Mucosa of gallbladder (tissue), 1 donor: Measurements from ENCODE around the gene KMO. TPM values are rescaled to one million over a fixed set of nuclear protein-coding genes. Genes with fewer than 3 reads are reported as not detected.

Source experiments
- DNase-seq: peaks from one replicate; pipeline ENCODE4 v3.0.0-alpha.2; 2020; ENCODE audit warnings: low spot score
- total RNA-seq: library from RNA; stranded (reverse); gene quantifications from one replicate; pipeline ENCODE4 v1.2.1, GENCODE V29; 2021
- donor health status: DM: no; HTN: no; CAD: no.

The KMO gene
- total RNA-seq = 0.83 TPM

- DNase-seq = no peak
Measured at GRCh38 chr1:241532162-241532531, at the start of gene KMO. Gene KMO, plus strand, starts transcription at chr1:241532378. Its CDS starts 67 bp downstream, at chr1:241532445.

GRCh38 chr1:241482761-241483250, 49.4 kb upstream of the KMO start:
- no peak for DNase-seq

- no peak for DNase-seq
Measured at GRCh38 chr1:241485145-241485544, 47.0 kb upstream of the KMO start.

GRCh38 chr1:241485554-241485992, 46.6 kb upstream of the KMO start:
- no peak for DNase-seq

- no peak for DNase-seq
Measured at GRCh38 chr1:241488739-241489138, 43.4 kb upstream of the KMO start.

GRCh38 chr1:241495741-241496140, 36.4 kb upstream of the KMO start:
- no peak for DNase-seq

- DNase-seq = no peak
Measured at GRCh38 chr1:241499910-241500309, 32.3 kb upstream of the KMO start.

- DNase-seq = no peak
Measured at GRCh38 chr1:241503444-241503843, 28.7 kb upstream of the KMO start.

GRCh38 chr1:241507189-241507863, 24.9 kb upstream of the KMO start:
- no peak for DNase-seq

- no peak for DNase-seq
Measured at GRCh38 chr1:241513378-241513777, 18.8 kb upstream of the KMO start.

- no peak for DNase-seq
Measured at GRCh38 chr1:241518476-241519307, 13.5 kb upstream of the KMO start.

GRCh38 chr1:241519308-241520079, 12.7 kb upstream of the KMO start, which contains the start of gene FH:
Gene FH, minus strand, starts transcription at chr1:241519755. Its CDS starts 33 bp downstream, at chr1:241519722.
- DNase-seq = peak; percentile 97

GRCh38 chr1:241520080-241520465, 12.1 kb upstream of the KMO start:
- DNase-seq = no peak

- DNase-seq = no peak
Measured at GRCh38 chr1:241521718-241522117, 10.5 kb upstream of the KMO start.

GRCh38 chr1:241525026-241525425, 7.2 kb upstream of the KMO start:
- DNase-seq = no peak

- no peak for DNase-seq
Measured at GRCh38 chr1:241527146-241527545, 5.0 kb upstream of the KMO start.

GRCh38 chr1:241531195-241532161, 700 bp upstream of the KMO start:
- DNase-seq = no peak

- no peak for DNase-seq
Measured at GRCh38 chr1:241532864-241533263, 686 bp downstream of the KMO start.

- no peak for DNase-seq
Measured at GRCh38 chr1:241533326-241534115, 1.3 kb downstream of the KMO start.

- no peak for DNase-seq
Measured at GRCh38 chr1:241536304-241536703, 4.1 kb downstream of the KMO start.
